ENCODE data around the gene GATA6. TPM values are rescaled to one million over a fixed set of nuclear protein-coding genes. Genes with fewer than 3 reads are reported as not detected.

The GATA6 gene
- total RNA-seq, 2 donors from 2014 or later, result 52.7 to 61.3 TPM

DNA sequence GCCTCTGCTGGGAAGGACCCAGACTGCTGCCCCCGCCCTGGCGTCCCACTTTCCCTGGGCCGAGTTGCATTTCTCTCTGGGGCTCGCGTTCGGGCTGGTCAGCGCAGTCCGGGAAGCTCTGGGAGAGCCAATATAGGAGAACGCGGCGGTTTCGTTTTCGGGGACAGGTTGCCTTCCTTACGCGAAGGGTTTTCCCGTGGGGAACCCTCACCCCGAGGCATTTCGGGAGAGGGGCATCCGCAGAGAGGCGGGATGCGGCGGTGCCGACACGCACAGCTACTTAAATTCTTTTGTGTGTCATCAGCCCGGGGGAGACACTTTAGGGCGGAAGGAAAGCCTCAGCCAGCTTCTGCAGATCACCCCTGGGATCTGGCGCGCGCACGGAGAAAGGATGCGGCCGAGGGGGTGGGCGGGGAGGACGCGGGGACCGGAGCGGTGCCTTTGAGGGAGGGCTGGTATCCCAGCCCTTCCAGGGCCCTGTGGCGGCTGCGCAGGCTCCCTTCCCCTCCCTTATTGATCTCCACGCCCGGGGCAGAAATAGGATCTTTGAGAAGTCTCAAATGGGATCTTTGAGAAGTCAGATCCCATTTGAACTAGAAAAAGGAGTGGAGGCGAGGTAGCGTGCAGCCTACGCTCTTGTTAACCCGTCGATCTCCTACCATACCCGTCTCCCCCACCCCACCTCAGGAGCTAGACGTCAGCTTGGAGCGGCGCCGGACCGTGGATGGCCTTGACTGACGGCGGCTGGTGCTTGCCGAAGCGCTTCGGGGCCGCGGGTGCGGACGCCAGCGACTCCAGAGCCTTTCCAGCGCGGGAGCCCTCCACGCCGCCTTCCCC is 1.2 kb downstream of the GATA6 start:
- Histone ChIP-seq H3K36me3 (no peaks in the 10 kb centered on the region), H3K4me1 (no peaks in the 10 kb centered on the region), H3K9me3 (no peaks in the 10 kb centered on the region), H3K27me3 (peaks cover 19% of the 10 kb centered on the region), H3K4me3 (peak overlapping the region; percentile 82), H3K27ac (peak overlapping the region; percentile 92), H3K9ac (ENCODE audit: low read depth in 2 of 2, low read length in 2 of 2) (peak overlapping the region; percentile 94 to 97)
- TF ChIP-seq, protein P1, sequence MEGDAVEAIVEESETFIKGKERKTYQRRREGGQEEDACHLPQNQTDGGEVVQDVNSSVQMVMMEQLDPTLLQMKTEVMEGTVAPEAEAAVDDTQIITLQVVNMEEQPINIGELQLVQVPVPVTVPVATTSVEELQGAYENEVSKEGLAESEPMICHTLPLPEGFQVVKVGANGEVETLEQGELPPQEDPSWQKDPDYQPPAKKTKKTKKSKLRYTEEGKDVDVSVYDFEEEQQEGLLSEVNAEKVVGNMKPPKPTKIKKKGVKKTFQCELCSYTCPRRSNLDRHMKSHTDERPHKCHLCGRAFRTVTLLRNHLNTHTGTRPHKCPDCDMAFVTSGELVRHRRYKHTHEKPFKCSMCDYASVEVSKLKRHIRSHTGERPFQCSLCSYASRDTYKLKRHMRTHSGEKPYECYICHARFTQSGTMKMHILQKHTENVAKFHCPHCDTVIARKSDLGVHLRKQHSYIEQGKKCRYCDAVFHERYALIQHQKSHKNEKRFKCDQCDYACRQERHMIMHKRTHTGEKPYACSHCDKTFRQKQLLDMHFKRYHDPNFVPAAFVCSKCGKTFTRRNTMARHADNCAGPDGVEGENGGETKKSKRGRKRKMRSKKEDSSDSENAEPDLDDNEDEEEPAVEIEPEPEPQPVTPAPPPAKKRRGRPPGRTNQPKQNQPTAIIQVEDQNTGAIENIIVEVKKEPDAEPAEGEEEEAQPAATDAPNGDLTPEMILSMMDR (IDR thresholded peaks at IDR 0.05), result no peak
- intact Hi-C loops (cut with DNase I), result loop anchor here (5.0 kb wide), 2 partner anchors 177 to 392 kb away; no protein-coding TSS in a partner anchor
- DNase-seq, result no peak

DNA sequence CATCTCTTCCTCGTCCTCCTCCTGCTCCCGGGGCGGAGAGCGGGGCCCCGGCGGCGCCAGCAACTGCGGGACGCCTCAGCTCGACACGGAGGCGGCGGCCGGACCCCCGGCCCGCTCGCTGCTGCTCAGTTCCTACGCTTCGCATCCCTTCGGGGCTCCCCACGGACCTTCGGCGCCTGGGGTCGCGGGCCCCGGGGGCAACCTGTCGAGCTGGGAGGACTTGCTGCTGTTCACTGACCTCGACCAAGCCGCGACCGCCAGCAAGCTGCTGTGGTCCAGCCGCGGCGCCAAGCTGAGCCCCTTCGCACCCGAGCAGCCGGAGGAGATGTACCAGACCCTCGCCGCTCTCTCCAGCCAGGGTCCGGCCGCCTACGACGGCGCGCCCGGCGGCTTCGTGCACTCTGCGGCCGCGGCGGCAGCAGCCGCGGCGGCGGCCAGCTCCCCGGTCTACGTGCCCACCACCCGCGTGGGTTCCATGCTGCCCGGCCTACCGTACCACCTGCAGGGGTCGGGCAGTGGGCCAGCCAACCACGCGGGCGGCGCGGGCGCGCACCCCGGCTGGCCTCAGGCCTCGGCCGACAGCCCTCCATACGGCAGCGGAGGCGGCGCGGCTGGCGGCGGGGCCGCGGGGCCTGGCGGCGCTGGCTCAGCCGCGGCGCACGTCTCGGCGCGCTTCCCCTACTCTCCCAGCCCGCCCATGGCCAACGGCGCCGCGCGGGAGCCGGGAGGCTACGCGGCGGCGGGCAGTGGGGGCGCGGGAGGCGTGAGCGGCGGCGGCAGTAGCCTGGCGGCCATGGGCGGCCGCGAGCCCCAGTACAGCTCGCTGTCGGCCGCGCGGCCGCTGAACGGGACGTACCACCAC is 2.1 kb downstream of the GATA6 start:
- Histone ChIP-seq H3K4me1 (no peaks in the 10 kb centered on the region), H3K9me3 (no peaks in the 10 kb centered on the region), H3K27me3 (peaks cover 12% of the 10 kb centered on the region), H3K27ac (peak overlapping the region; percentile 92), H3K4me3 (peak overlapping the region; percentile 82), H3K9ac (ENCODE audit: low read depth in 2 of 2, low read length in 2 of 2) (peak overlapping the region; percentile 94 to 97), H3K36me3 (no peaks in the 10 kb centered on the region)
- no peak for DNase-seq
- TF ChIP-seq, protein P1 (IDR thresholded peaks at IDR 0.05), result no peak
- intact Hi-C loops (cut with DNase I), result loop anchor here (5.0 kb wide), 2 partner anchors 176 to 391 kb away; no protein-coding TSS in a partner anchor

DNA sequence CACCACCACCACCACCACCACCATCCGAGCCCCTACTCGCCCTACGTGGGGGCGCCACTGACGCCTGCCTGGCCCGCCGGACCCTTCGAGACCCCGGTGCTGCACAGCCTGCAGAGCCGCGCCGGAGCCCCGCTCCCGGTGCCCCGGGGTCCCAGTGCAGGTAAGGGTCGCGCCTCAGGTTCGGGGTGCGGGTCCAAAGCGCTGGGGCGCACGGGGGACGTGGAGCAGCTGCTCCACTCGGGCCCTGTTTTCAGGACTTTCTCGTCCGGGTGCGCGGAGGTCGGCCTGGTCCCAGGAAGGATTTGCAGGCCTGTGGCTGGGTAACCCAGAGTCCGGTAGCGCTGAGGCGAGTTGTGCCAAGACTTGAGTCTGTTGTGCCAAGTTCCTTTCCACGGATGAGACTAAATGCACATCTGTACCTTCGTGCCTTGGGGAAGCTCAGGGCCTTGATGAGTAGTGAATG is 2.8 kb downstream of the GATA6 start:
- H3K27me3 ChIP-seq, result peaks cover 7% of the 10 kb centered on the region
- peak; percentile 26 for DNase-seq
- H3K4me1 ChIP-seq, result peaks cover 2% of the 10 kb centered on the region
- intact Hi-C loops (cut with DNase I), result loop anchor here (5.0 kb wide), 2 partner anchors 175 to 390 kb away; no protein-coding TSS in a partner anchor
- no peaks in the 10 kb centered on the region for H3K9me3 ChIP-seq
- H3K27ac ChIP-seq, result peak overlapping the region; percentile 79
- TF ChIP-seq, protein P1 (IDR thresholded peaks at IDR 0.05), result no peak
- peak overlapping the region; percentile 94 for H3K9ac ChIP-seq (ENCODE audit: low read depth in 2 of 2, low read length in 2 of 2)
- H3K4me3 ChIP-seq, result peak overlapping the region; percentile 50
- no peaks in the 10 kb centered on the region for H3K36me3 ChIP-seq

GRCh38 chr18:22172594-22173049 is 3.2 kb downstream of the GATA6 start:
- Histone ChIP-seq H3K27ac (peak overlapping the region; percentile 79), H3K4me1 (peaks cover 2% of the 10 kb centered on the region), H3K27me3 (peaks cover 6% of the 10 kb centered on the region), H3K9ac (ENCODE audit: low read depth in 2 of 2, low read length in 2 of 2) (peak overlapping the region; percentile 94), H3K4me3 (peak overlapping the region; percentile 50), H3K9me3 (no peaks in the 10 kb centered on the region), H3K36me3 (no peaks in the 10 kb centered on the region)
- TF ChIP-seq, protein P1 (IDR thresholded peaks at IDR 0.05), result no peak
- no peak for DNase-seq
- intact Hi-C loops (cut with DNase I), result loop anchor here (5.0 kb wide), 2 partner anchors 175 to 390 kb away; no protein-coding TSS in a partner anchor

All from colonic mucosa (tissue), 4 donors.